DND-41 (cell line): Measurements from ENCODE around the gene GRK1.

Source experiments
- ATAC-seq: fragments of 200-7000 bp; cut with Tn5 transposase; 3 replicates; pipeline ENCODE4 v1.9.1; 2021; ENCODE audit warnings: low read depth; ENCODE audit not compliant: insufficient read depth
- DNase-seq: peaks from one replicate; pipeline ENCODE4 v3.0.0-alpha.2; 2020
- H2AFZ ChIP-seq: 2 replicates; pipeline ENCODE4 v1.6.0; 2012; ENCODE audit warnings: low read depth, low read length
- H3K27ac ChIP-seq: 2 replicates; pipeline ENCODE4 v1.5.1; 2012; ENCODE audit warnings: low read length, inconsistent platforms
- H3K27me3 ChIP-seq: fragments of 200-600 bp; sonication (generic); 2 replicates; pipeline ENCODE4 v1.6.0; 2012; ENCODE audit warnings: low read length, mild to moderate bottlenecking, inconsistent platforms; ENCODE audit not compliant: insufficient read depth, poor library complexity
- H3K36me3 ChIP-seq: 2 replicates; pipeline ENCODE4 v1.5.1; 2012; ENCODE audit warnings: low read length, inconsistent platforms; ENCODE audit not compliant: insufficient read depth
- H3K4me1 ChIP-seq: 2 replicates; pipeline ENCODE4 v1.5.1; 2012; ENCODE audit warnings: mild to moderate bottlenecking, low read length; ENCODE audit not compliant: insufficient read depth
- H3K4me2 ChIP-seq: 2 replicates; pipeline ENCODE4 v1.6.0; 2012; ENCODE audit warnings: mild to moderate bottlenecking, moderate library complexity, low read length, inconsistent platforms; ENCODE audit not compliant: insufficient read depth
- H3K4me3 ChIP-seq, 2 experiments: fragments of 200-600 bp in 1 of 2; shearing (Covaris generic) in 1 of 2; 2 replicates each; pipeline ENCODE4 v1.5.1; 2012 to 2016; ENCODE audit warnings: inconsistent platforms in 2 of 2, low read length in 2 of 2, mild to moderate bottlenecking in 2 of 2, low read depth in 1 of 2, moderate library complexity in 1 of 2
- H3K79me2 ChIP-seq: 2 replicates; pipeline ENCODE4 v1.6.0; 2012; ENCODE audit warnings: low read length, inconsistent platforms; ENCODE audit not compliant: insufficient read depth
- H3K9ac ChIP-seq: 2 replicates; pipeline ENCODE4 v1.6.0; 2012; ENCODE audit warnings: low read depth, mild to moderate bottlenecking, inconsistent platforms, low read length, moderate library complexity
- H3K9me3 ChIP-seq: 2 replicates; pipeline ENCODE4 v1.5.1; 2012; ENCODE audit warnings: low read length, moderate library complexity, mild to moderate bottlenecking, inconsistent platforms; ENCODE audit not compliant: insufficient read depth, severe bottlenecking
- H4K20me1 ChIP-seq: 2 replicates; pipeline ENCODE4 v1.6.0; 2012; ENCODE audit warnings: low read length; ENCODE audit not compliant: insufficient read depth
- EZH2 ChIP-seq: IDR thresholded peaks from 3 replicates; pipeline ENCODE4 v1.6.1; 2012; ENCODE audit warnings: borderline replicate concordance, low read depth, mild to moderate bottlenecking, moderate library complexity, low read length, inconsistent platforms; ENCODE audit not compliant: severe bottlenecking
- TF ChIP-seq, protein P1 (sequence below): IDR thresholded peaks from 2 replicates; pipeline ENCODE4 v1.5.1; 2012; ENCODE audit warnings: borderline replicate concordance, low read length, moderate library complexity, mild to moderate bottlenecking; ENCODE audit not compliant: poor library complexity, severe bottlenecking; ENCODE audit errors: extremely low read depth

The GRK1 gene

DNA sequence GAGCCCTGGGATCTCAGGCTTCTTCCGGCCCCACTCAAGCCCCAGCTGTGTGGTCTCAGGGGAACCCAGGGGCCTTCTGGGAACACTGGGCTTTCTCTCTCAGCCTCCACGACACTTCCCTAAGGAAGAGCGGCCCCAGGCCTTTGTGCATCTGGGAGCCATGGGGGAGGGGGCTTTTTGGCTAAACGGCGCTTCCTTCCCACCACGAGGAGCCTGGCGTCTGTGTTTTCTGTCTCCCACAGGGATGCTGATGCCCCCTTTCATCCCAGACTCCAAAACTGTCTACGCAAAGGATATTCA is 67.8 kb downstream of the GRK1 start:
- Histone ChIP-seq H3K36me3 (no peaks in the 10 kb centered on the region), H3K27ac (no peak overlapping the region), H3K4me3 (no peak overlapping the region), H4K20me1 (peaks cover 12% of the 10 kb centered on the region), H3K9me3 (peaks cover 8% of the 10 kb centered on the region), H3K27me3 (peaks cover 5% of the 10 kb centered on the region), H2AFZ (no peak overlapping the region), H3K4me2 (no peak overlapping the region), H3K4me1 (no peaks in the 10 kb centered on the region), H3K9ac (no peak overlapping the region), H3K79me2 (no peaks in the 10 kb centered on the region)
- DNase-seq = no peak
- no peak for TF ChIP-seq EZH2
- TF ChIP-seq, protein P1, sequence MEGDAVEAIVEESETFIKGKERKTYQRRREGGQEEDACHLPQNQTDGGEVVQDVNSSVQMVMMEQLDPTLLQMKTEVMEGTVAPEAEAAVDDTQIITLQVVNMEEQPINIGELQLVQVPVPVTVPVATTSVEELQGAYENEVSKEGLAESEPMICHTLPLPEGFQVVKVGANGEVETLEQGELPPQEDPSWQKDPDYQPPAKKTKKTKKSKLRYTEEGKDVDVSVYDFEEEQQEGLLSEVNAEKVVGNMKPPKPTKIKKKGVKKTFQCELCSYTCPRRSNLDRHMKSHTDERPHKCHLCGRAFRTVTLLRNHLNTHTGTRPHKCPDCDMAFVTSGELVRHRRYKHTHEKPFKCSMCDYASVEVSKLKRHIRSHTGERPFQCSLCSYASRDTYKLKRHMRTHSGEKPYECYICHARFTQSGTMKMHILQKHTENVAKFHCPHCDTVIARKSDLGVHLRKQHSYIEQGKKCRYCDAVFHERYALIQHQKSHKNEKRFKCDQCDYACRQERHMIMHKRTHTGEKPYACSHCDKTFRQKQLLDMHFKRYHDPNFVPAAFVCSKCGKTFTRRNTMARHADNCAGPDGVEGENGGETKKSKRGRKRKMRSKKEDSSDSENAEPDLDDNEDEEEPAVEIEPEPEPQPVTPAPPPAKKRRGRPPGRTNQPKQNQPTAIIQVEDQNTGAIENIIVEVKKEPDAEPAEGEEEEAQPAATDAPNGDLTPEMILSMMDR = no peak
- no peak for ATAC-seq

DNA sequence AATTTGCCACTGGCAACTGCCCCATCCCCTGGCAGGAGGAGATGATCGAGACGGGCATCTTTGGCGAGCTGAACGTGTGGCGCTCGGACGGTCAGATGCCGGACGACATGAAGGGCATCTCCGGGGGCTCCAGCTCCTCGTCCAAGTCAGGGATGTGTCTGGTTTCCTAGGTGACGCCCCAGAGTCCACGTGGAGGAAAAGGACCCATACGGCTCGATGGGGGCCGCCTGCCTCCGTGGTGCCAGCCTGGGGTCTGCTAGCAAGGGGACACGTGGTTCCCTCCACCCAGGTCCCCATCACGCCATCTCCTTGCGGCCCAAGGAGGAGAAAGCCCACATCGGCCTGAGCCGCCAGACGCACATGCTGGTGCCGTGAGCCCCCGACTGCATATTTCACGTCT is 68.2 kb downstream of the GRK1 start:
- H3K79me2 ChIP-seq = no peaks in the 10 kb centered on the region
- ATAC-seq = no peak
- H3K27ac ChIP-seq = no peak overlapping the region
- no peak for TF ChIP-seq EZH2
- no peak overlapping the region for H3K4me3 ChIP-seq
- no peaks in the 10 kb centered on the region for H3K36me3 ChIP-seq
- H3K27me3 ChIP-seq = peaks cover 9% of the 10 kb centered on the region
- no peak for DNase-seq
- no peaks in the 10 kb centered on the region for H3K4me1 ChIP-seq
- peaks cover 8% of the 10 kb centered on the region for H3K9me3 ChIP-seq
- H4K20me1 ChIP-seq = peaks cover 14% of the 10 kb centered on the region
- H3K4me2 ChIP-seq = no peak overlapping the region
- no peak overlapping the region for H2AFZ ChIP-seq
- no peak overlapping the region for H3K9ac ChIP-seq

DNA sequence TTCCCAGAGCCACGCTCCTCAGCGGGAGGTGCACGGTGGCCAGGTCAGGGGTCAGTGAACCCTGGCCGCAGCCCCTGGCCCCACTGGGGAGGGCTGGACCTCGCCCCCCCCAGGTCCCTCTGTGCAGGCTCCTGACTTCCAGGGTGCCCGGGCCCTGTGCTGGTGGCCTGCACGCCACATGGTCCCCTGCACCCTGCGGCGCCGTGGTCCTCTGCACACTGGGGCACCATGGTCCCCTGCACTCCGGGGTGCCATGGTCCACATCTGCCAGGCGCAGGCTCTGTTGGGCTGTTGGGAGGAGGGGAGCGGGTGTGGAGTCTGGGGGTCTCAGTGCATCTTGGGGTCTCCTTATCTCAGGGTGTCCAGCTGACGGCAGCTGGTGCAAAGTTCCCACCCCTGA is 68.7 kb downstream of the GRK1 start:
- ATAC-seq (no peak), DNase-seq (no peak)
- TF ChIP-seq EZH2 = no peak
- TF ChIP-seq, protein P1 = no peak
- Histone ChIP-seq H3K9ac (no peak overlapping the region), H3K4me3 (no peak overlapping the region), H3K4me2 (no peak overlapping the region), H3K36me3 (no peaks in the 10 kb centered on the region), H3K4me1 (peaks cover 2% of the 10 kb centered on the region; the same call in 1 of the 2 replicates), H4K20me1 (peaks cover 20% of the 10 kb centered on the region), H2AFZ (no peak overlapping the region), H3K27ac (no peak overlapping the region), H3K9me3 (peaks cover 8% of the 10 kb centered on the region), H3K27me3 (peaks cover 15% of the 10 kb centered on the region), H3K79me2 (no peaks in the 10 kb centered on the region)

DNA sequence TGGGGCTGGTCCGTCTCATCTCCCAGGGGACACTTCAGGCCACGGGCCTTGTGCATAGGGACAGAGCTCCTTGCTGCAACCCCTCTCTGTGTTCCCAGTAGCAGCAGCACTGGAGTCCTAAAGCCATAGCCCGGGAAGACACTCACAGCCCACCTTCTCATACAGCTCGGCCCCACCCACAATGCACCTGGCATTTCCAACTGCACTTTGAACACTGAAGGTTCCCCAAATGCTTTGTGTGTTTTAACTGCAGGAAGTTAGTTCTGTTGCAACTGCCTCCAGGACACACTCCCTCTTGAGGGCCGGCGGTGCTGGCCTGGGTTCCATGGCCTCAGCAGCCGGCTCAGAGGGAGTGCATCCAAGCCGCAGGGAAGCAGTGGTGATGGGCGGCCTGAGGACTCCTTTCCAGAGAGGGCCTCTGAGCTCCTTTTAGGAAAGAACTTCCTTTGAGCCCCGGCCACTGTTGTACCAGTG is 69.3 kb downstream of the GRK1 start:
- Histone ChIP-seq H2AFZ (no peak overlapping the region), H3K27me3 (peaks cover 20% of the 10 kb centered on the region), H3K4me1 (peaks cover 7% of the 10 kb centered on the region), H3K4me3 (no peak overlapping the region), H3K79me2 (no peaks in the 10 kb centered on the region), H3K36me3 (no peaks in the 10 kb centered on the region), H3K4me2 (no peak overlapping the region), H3K27ac (no peak overlapping the region), H3K9me3 (peaks cover 8% of the 10 kb centered on the region), H4K20me1 (peaks cover 25% of the 10 kb centered on the region), H3K9ac (no peak overlapping the region)
- ATAC-seq = no peak
- no peak for DNase-seq
- no peak for TF ChIP-seq EZH2
- TF ChIP-seq, protein P1 = no peak
